ENCODE results near the gene ITSN1.

ITSN1 gene

GRCh38 chr21:33945652-33946270 lies 303.5 kb downstream of the ITSN1 start:
- in situ Hi-C loops (cut with MboI; ENCODE audit: low sequenced_read_pairs) = no loop called here

GRCh38 chr21:33947451-33948095 lies 305.3 kb downstream of the ITSN1 start:
- in situ Hi-C loops (cut with MboI; ENCODE audit: low sequenced_read_pairs) = no loop called here

GRCh38 chr21:33948096-33948950 lies 306.0 kb downstream of the ITSN1 start:
- in situ Hi-C loops (cut with MboI; ENCODE audit: low sequenced_read_pairs) = no loop called here

GRCh38 chr21:33948951-33949444 lies 306.7 kb downstream of the ITSN1 start:
- in situ Hi-C loops (cut with MboI; ENCODE audit: low sequenced_read_pairs) = no loop called here
